Fibroblast of lung (primary cell): ENCODE data around the gene PIAS1. TPM values are rescaled to one million over a fixed set of nuclear protein-coding genes. Genes with fewer than 3 reads are reported as not detected.

Experiments
- DNase-seq, 2 donors: peaks; one replicate each; pipeline versions ENCODE4 v3.0.0 to v3.0.0-alpha.2; 2010; ENCODE audit warnings: low read depth in 2 of 2
- H2AFZ ChIP-seq: 2 replicates; pipeline ENCODE4 v1.5.1; 2012; ENCODE audit warnings: low read length, control low read depth, inconsistent platforms
- H3K27ac ChIP-seq: 2 replicates; pipeline ENCODE4 v1.5.1; 2011; ENCODE audit warnings: low read length, control low read depth; ENCODE audit not compliant: insufficient read depth
- H3K27me3 ChIP-seq: 2 replicates; pipeline ENCODE4 v1.5.1; 2011; ENCODE audit warnings: mild to moderate bottlenecking, low read length; ENCODE audit not compliant: control insufficient read depth, insufficient read depth
- H3K36me3 ChIP-seq: 2 replicates; pipeline ENCODE4 v1.5.1; 2011; ENCODE audit warnings: low read length; ENCODE audit not compliant: control insufficient read depth, insufficient read depth
- H3K4me1 ChIP-seq: 2 replicates; pipeline ENCODE4 v1.5.1; 2011; ENCODE audit warnings: low read length; ENCODE audit not compliant: control insufficient read depth, insufficient read depth; ENCODE audit errors: extremely low read depth
- H3K4me2 ChIP-seq: 2 replicates; pipeline ENCODE4 v1.5.1; 2011; ENCODE audit warnings: low read length, control low read depth; ENCODE audit not compliant: insufficient read depth; ENCODE audit errors: extremely low read depth
- H3K4me3 ChIP-seq, 4 experiments: fragments of 200-600 bp in 1 of 4; sonication (generic) in 1 of 4; replicated peaks in 1 of 4; 2 replicates each; pipeline ENCODE4 v1.5.1; 2011 to 2016; ENCODE audit warnings: low read length in 4 of 4, low read depth in 3 of 4, mild to moderate bottlenecking in 3 of 4, control low read depth in 2 of 4, inconsistent platforms in 1 of 4, mixed read lengths in 1 of 4; ENCODE audit not compliant: insufficient read depth in 1 of 4; ENCODE audit errors: control extremely low read depth in 1 of 4
- H3K79me2 ChIP-seq: 2 replicates; pipeline ENCODE4 v1.5.1; 2012; ENCODE audit warnings: mild to moderate bottlenecking, low read length, inconsistent platforms; ENCODE audit not compliant: control insufficient read depth, insufficient read depth
- H3K9ac ChIP-seq: 2 replicates; pipeline ENCODE4 v1.5.1; 2011; ENCODE audit warnings: mild to moderate bottlenecking, low read length, control low read depth; ENCODE audit not compliant: insufficient read depth
- H3K9me3 ChIP-seq: 2 replicates; pipeline ENCODE4 v1.5.1; 2012; ENCODE audit warnings: low read depth, low read length; ENCODE audit not compliant: control insufficient read depth, insufficient read depth
- H4K20me1 ChIP-seq: 2 replicates; pipeline ENCODE4 v1.5.1; 2011; ENCODE audit warnings: low read length; ENCODE audit not compliant: control insufficient read depth, insufficient read depth; ENCODE audit errors: extremely low read depth
- CTCF ChIP-seq, 2 donors: IDR thresholded peaks in 1 of 2; conservative IDR thresholded peaks in 1 of 2; 1 replicate in 1 of 2; 2 replicates in 1 of 2; pipeline ENCODE4 v1.5.1; 2011 to 2012; ENCODE audit warnings: low read length in 2 of 2, control low read depth in 1 of 2, inconsistent platforms in 1 of 2, low read depth in 1 of 2, mild to moderate bottlenecking in 1 of 2
- EZH2 ChIP-seq: IDR thresholded peaks from 2 replicates; pipeline ENCODE4 v1.5.1; 2012; ENCODE audit warnings: low read length, control low read depth, mild to moderate bottlenecking; ENCODE audit errors: missing control alignments
- polyA plus RNA-seq, 2 donors: library from polyadenylated mRNA; depleted of rRNA in 1 of 2; stranded (reverse) in 1 of 2; unstranded in 1 of 2; fragments of >200 nt; gene quantifications; 2 replicates each; pipeline ENCODE4 v1.2.1, GENCODE V29; 2011 to 2012; ENCODE audit warnings: missing spikeins in 1 of 2
- total RNA-seq: library from RNA; depleted of rRNA; stranded (reverse); fragments of >200 nt; gene quantifications from 2 replicates; pipeline ENCODE4 v1.2.1, GENCODE V29; 2014

PIAS1 gene
- total and polyA plus RNA-seq, 2 donors (not counting 1 experiment from before 2014, with no cell fraction given) = 17.0 to 35.1 TPM

- Histone ChIP-seq H3K4me2 (no peak overlapping the region), H2AFZ (no peak overlapping the region), H4K20me1 (no peaks in the 10 kb centered on the region), H3K4me1 (no peaks in the 10 kb centered on the region), H3K9me3 (no peaks in the 10 kb centered on the region), H3K36me3 (no peaks in the 10 kb centered on the region), H3K9ac (no peak overlapping the region), H3K27ac (no peak overlapping the region), H3K27me3 (no peaks in the 10 kb centered on the region), H3K4me3 (no peak overlapping the region), H3K79me2 (no peaks in the 10 kb centered on the region)
- DNase-seq = no peak
- no peak for TF ChIP-seq CTCF (conservative IDR thresholded peaks at IDR 0.05 in 1 of 2, IDR thresholded peaks at IDR 0.05 in 1 of 2; ENCODE audit: low read depth in 1 of 2, low read length in 2 of 2)
- TF ChIP-seq EZH2 = no peak
Observed at GRCh38 chr15:68175526-68175925, 121.4 kb downstream of the PIAS1 start.

DNA sequence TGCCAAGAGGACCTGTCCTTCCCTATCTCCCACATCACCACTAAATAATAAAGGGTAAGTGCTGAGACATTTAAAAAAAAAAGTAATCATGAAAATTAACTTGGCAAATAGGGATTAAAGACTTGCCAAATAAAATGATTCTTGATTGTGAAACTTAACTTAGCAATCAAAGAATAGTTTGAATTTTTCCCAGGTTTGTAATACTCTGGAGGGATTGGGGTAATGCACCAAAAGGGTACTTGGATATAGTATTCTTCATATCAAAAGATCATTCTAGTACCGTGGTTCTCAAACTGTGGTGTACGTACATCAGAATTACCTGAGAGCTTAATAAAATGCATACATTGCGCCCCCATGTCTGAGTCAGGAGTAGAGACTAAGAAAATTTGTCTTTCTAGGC lies 122.5 kb downstream of the PIAS1 start:
- H3K4me1 ChIP-seq = no peaks in the 10 kb centered on the region
- H3K4me3 ChIP-seq = no peak overlapping the region
- H3K27ac ChIP-seq = no peak overlapping the region
- H3K9ac ChIP-seq = no peak overlapping the region
- H2AFZ ChIP-seq = no peak overlapping the region
- no peaks in the 10 kb centered on the region for H3K27me3 ChIP-seq
- DNase-seq = peak in 1 of 2 donors; percentile 28
- H3K79me2 ChIP-seq = no peaks in the 10 kb centered on the region
- TF ChIP-seq CTCF (conservative IDR thresholded peaks at IDR 0.05 in 1 of 2, IDR thresholded peaks at IDR 0.05 in 1 of 2; ENCODE audit: low read depth in 1 of 2, low read length in 2 of 2) (no peak), EZH2 (no peak)
- no peak overlapping the region for H3K4me2 ChIP-seq
- H3K9me3 ChIP-seq = no peaks in the 10 kb centered on the region
- no peaks in the 10 kb centered on the region for H3K36me3 ChIP-seq
- H4K20me1 ChIP-seq = no peaks in the 10 kb centered on the region

GRCh38 chr15:68177742-68178141 lies 123.6 kb downstream of the PIAS1 start:
- H3K27me3 ChIP-seq = no peaks in the 10 kb centered on the region
- H3K36me3 ChIP-seq = no peaks in the 10 kb centered on the region
- no peak overlapping the region for H3K27ac ChIP-seq
- no peak overlapping the region for H3K4me3 ChIP-seq
- H3K9me3 ChIP-seq = no peaks in the 10 kb centered on the region
- H4K20me1 ChIP-seq = no peaks in the 10 kb centered on the region
- TF ChIP-seq EZH2 (no peak), CTCF (conservative IDR thresholded peaks at IDR 0.05 in 1 of 2, IDR thresholded peaks at IDR 0.05 in 1 of 2; ENCODE audit: low read depth in 1 of 2, low read length in 2 of 2) (no peak)
- no peak overlapping the region for H2AFZ ChIP-seq
- H3K4me2 ChIP-seq = no peak overlapping the region
- H3K9ac ChIP-seq = no peak overlapping the region
- DNase-seq = peak; percentile 17 to 40
- H3K79me2 ChIP-seq = no peaks in the 10 kb centered on the region
- H3K4me1 ChIP-seq = no peaks in the 10 kb centered on the region
